HL-60 (cell line): ENCODE measurements around the gene NOS1.
"Not testable (repeated sequence)": the region's sequence is repeated elsewhere in the genome, so short reads cannot be mapped to it uniquely, and the experiment has no call there.

ENCODE experiments used
- DNase-seq, 2 experiments: peaks; one replicate each; pipeline ENCODE4 v3.0.0-alpha.2; 2010 to 2020; ENCODE audit warnings: low read depth in 1 of 2, low spot score in 1 of 2
- H3K27ac ChIP-seq: fragments of 250-450 bp; sonication (Bioruptor Pico); replicated peaks from 2 replicates; pipeline ENCODE4 v1.5.1; 2020; ENCODE audit warnings: mild to moderate bottlenecking, moderate library complexity
- H3K27me3 ChIP-seq: fragments of 250-450 bp; sonication (Bioruptor Pico); 2 replicates; pipeline ENCODE4 v1.5.1; 2021; ENCODE audit warnings: mild to moderate bottlenecking, moderate library complexity; ENCODE audit not compliant: insufficient read depth, poor library complexity, severe bottlenecking
- H3K4me3 ChIP-seq: replicated peaks from 2 replicates; pipeline ENCODE4 v1.5.1; 2011; ENCODE audit warnings: mild to moderate bottlenecking, control low read depth, low read length; ENCODE audit not compliant: insufficient read depth
- GABPA ChIP-seq: IDR thresholded peaks from 2 replicates; pipeline ENCODE4 v1.6.1; 2012; ENCODE audit warnings: low read depth
- POLR2AphosphoS5 ChIP-seq: IDR thresholded peaks from 2 replicates; pipeline ENCODE4 v1.6.1; 2012; ENCODE audit warnings: low read depth
- SPI1 ChIP-seq: IDR thresholded peaks from 2 replicates; pipeline ENCODE4 v1.6.1; 2012; ENCODE audit warnings: low read depth, mild to moderate bottlenecking, borderline replicate concordance
- TF ChIP-seq, protein P1 (sequence below): IDR thresholded peaks from 2 replicates; pipeline ENCODE4 v1.6.1; 2012; ENCODE audit warnings: low read depth; ENCODE audit not compliant: insufficient replicate concordance
- TF ChIP-seq, protein P2 (sequence below): IDR thresholded peaks from one replicate; pipeline ENCODE4 v1.5.1; 2011; ENCODE audit warnings: low read length, control low read depth, inconsistent platforms; ENCODE audit not compliant: insufficient read depth

Gene NOS1

DNA sequence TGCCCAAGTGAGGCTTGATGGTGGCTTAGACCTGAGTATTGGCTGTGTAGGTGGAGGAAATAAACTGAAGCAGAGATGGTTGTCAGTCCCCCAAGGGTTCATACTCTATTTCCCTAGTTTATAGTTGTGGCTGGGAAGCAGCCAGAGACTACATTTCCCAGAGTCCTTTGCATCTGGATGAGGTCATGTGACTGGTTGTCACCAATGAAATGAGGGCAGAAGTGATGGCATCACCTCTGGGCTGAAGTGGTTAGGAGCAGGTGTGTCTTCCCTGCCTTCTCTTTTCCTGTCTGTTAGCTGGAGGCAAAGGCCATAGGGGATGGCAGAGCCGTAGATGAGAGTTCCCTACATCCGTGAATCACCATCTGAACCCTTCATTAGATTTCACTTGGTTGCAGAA lies 16.3 kb upstream of the NOS1 start:
- Histone ChIP-seq H3K4me3 (no peak overlapping the region), H3K27me3 (no peaks in the 10 kb centered on the region), H3K27ac (no peak overlapping the region)
- DNase-seq: no peak
- TF ChIP-seq, protein P1, sequence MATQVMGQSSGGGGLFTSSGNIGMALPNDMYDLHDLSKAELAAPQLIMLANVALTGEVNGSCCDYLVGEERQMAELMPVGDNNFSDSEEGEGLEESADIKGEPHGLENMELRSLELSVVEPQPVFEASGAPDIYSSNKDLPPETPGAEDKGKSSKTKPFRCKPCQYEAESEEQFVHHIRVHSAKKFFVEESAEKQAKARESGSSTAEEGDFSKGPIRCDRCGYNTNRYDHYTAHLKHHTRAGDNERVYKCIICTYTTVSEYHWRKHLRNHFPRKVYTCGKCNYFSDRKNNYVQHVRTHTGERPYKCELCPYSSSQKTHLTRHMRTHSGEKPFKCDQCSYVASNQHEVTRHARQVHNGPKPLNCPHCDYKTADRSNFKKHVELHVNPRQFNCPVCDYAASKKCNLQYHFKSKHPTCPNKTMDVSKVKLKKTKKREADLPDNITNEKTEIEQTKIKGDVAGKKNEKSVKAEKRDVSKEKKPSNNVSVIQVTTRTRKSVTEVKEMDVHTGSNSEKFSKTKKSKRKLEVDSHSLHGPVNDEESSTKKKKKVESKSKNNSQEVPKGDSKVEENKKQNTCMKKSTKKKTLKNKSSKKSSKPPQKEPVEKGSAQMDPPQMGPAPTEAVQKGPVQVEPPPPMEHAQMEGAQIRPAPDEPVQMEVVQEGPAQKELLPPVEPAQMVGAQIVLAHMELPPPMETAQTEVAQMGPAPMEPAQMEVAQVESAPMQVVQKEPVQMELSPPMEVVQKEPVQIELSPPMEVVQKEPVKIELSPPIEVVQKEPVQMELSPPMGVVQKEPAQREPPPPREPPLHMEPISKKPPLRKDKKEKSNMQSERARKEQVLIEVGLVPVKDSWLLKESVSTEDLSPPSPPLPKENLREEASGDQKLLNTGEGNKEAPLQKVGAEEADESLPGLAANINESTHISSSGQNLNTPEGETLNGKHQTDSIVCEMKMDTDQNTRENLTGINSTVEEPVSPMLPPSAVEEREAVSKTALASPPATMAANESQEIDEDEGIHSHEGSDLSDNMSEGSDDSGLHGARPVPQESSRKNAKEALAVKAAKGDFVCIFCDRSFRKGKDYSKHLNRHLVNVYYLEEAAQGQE: no peak
- no peak for TF ChIP-seq SPI1
- TF ChIP-seq POLR2AphosphoS5: no peak
- TF ChIP-seq, protein P2, sequence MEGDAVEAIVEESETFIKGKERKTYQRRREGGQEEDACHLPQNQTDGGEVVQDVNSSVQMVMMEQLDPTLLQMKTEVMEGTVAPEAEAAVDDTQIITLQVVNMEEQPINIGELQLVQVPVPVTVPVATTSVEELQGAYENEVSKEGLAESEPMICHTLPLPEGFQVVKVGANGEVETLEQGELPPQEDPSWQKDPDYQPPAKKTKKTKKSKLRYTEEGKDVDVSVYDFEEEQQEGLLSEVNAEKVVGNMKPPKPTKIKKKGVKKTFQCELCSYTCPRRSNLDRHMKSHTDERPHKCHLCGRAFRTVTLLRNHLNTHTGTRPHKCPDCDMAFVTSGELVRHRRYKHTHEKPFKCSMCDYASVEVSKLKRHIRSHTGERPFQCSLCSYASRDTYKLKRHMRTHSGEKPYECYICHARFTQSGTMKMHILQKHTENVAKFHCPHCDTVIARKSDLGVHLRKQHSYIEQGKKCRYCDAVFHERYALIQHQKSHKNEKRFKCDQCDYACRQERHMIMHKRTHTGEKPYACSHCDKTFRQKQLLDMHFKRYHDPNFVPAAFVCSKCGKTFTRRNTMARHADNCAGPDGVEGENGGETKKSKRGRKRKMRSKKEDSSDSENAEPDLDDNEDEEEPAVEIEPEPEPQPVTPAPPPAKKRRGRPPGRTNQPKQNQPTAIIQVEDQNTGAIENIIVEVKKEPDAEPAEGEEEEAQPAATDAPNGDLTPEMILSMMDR: no peak
- TF ChIP-seq GABPA: no peak

DNA sequence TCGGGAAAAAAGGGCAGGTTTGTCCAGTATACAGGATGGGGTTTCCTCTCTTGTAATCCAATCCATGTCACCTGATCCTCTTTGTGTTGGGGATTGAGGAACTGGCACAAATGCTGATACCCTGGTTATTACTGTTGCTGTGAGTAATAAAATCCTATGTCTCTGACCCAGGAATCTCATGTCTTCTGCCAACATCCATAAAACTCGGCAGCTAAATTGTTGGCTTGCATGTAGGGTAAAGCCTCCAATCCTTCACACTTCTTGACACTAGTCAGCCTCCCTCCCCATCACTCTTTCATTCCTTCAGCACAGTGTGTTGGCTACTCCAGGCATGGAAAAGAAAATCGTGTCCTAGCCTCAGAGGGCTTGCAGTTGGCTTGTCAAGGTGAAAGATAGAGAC lies 9.2 kb upstream of the NOS1 start:
- Histone ChIP-seq H3K4me3 (no peak overlapping the region), H3K27me3 (no peaks in the 10 kb centered on the region), H3K27ac (no peak overlapping the region)
- DNase-seq: no peak
- TF ChIP-seq SPI1 (no peak), GABPA (no peak), POLR2AphosphoS5 (no peak)
- TF ChIP-seq, protein P2: no peak
- TF ChIP-seq, protein P1: no peak

DNA sequence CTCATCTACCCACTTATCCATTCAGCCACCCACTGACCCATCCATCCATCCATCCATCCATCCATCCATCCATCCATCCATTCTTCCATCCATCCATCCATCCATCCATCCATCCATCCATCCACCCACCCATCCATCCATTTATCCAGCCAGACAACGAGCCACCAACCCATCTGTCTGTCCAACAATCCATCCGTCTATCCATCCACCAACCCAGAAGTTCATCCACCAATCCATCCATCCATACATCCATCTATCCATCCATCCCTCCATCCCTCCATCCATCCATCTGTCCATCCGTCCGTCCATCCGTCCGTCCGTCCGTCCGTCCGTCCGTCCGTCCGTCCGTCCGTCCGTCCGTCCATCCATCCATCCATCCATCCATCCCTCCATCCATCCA lies 8.6 kb upstream of the NOS1 start:
- H3K27me3 ChIP-seq, H3K4me3 ChIP-seq, DNase-seq, H3K27ac ChIP-seq: not testable (repeated sequence)

DNA sequence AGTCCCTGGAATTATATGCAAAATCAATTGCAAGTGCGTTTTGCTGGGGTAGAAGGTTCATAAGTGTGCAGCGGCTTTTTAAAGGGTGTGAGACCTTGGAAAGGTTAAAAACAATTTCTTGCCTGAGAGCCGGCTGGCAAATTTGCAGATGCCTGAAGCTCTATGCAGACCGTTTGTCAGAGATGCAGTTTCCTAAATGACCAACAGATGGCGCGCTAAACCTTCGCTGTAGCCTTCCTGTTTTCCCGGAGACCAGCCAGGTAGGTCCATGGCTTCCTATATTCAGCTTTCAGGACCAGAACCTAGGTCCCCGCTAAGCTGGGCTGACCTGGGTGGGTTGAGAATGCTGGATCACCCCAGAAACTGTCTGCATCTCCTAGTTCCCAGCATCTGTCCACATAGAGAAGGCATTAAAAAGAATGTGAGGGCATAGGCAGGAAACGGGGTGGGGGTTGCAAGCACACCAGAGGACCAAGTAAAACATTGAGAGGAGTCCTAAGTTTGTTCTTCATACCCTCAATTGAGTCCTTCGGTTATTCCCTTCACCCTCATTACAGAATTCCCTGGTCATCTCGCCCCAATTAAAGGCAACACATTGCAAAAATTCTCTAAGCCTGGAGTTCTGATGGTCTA lies 5.7 kb upstream of the NOS1 start:
- H3K27me3 ChIP-seq: peaks cover 16% of the 10 kb centered on the region
- DNase-seq: peak; percentile 28 to 59
- H3K4me3 ChIP-seq: no peak overlapping the region
- H3K27ac ChIP-seq: no peak overlapping the region
- TF ChIP-seq, protein P2: peak; percentile 93
- peak; percentile 58; the same call in 1 of the 2 replicates for TF ChIP-seq SPI1
- no peak for TF ChIP-seq GABPA
